GOT3 (cell line): ENCODE data around the gene WWOX.

Source experiments
- DNase-seq: peaks from one replicate; lab custom pipeline; 2025; ENCODE audit warnings: mixed read lengths; lab: John Stamatoyannopoulos, UW

The WWOX gene

GRCh38 chr16:78903843-78904242, 804.4 kb downstream of the WWOX start:
- no peak for DNase-seq

- no peak for DNase-seq
Measured at GRCh38 chr16:78906135-78906534, 806.7 kb downstream of the WWOX start.

GRCh38 chr16:78909226-78909625, 809.8 kb downstream of the WWOX start:
- no peak for DNase-seq

- no peak for DNase-seq
Measured at GRCh38 chr16:78915811-78916345, 816.4 kb downstream of the WWOX start.

- no peak for DNase-seq
Measured at GRCh38 chr16:78916928-78917545, 817.6 kb downstream of the WWOX start.

- no peak for DNase-seq
Measured at GRCh38 chr16:78918805-78919305, 819.4 kb downstream of the WWOX start.

- no peak for DNase-seq
Measured at GRCh38 chr16:78919852-78920251, 820.4 kb downstream of the WWOX start.

GRCh38 chr16:78920621-78921020, 821.2 kb downstream of the WWOX start:
- no peak for DNase-seq

GRCh38 chr16:78925083-78925767, 825.8 kb downstream of the WWOX start:
- DNase-seq = no peak

GRCh38 chr16:78926723-78927210, 827.3 kb downstream of the WWOX start:
- no peak for DNase-seq

GRCh38 chr16:78927766-78928165, 828.3 kb downstream of the WWOX start:
- no peak for DNase-seq

GRCh38 chr16:78929841-78930240, 830.4 kb downstream of the WWOX start:
- no peak for DNase-seq

- no peak for DNase-seq
Measured at GRCh38 chr16:78930561-78930960, 831.1 kb downstream of the WWOX start.

- no peak for DNase-seq
Measured at GRCh38 chr16:78931267-78931666, 831.8 kb downstream of the WWOX start.

GRCh38 chr16:78931678-78932077, 832.2 kb downstream of the WWOX start:
- no peak for DNase-seq

GRCh38 chr16:78932355-78932943, 833.0 kb downstream of the WWOX start:
- DNase-seq = no peak

GRCh38 chr16:78936060-78936459, 836.6 kb downstream of the WWOX start:
- no peak for DNase-seq

- no peak for DNase-seq
Measured at GRCh38 chr16:78939597-78939996, 840.1 kb downstream of the WWOX start.

GRCh38 chr16:78942625-78943245, 843.3 kb downstream of the WWOX start:
- DNase-seq = no peak

GRCh38 chr16:78945336-78945735, 845.9 kb downstream of the WWOX start:
- DNase-seq = no peak

GRCh38 chr16:78946556-78946955, 847.1 kb downstream of the WWOX start:
- no peak for DNase-seq

- no peak for DNase-seq
Measured at GRCh38 chr16:78950768-78951167, 851.3 kb downstream of the WWOX start.
